HTERT RPE-1 (cell line): Measurements from ENCODE around the gene MDGA2.

Source experiments
- in situ Hi-C: fragments of 300-500 bp; cut with MboI; formaldehyde crosslinking; loops from 4 replicates; pipeline ENCODE4 v1.14.3; 2020; ENCODE audit warnings: low sequenced_read_pairs

The MDGA2 gene

DNA sequence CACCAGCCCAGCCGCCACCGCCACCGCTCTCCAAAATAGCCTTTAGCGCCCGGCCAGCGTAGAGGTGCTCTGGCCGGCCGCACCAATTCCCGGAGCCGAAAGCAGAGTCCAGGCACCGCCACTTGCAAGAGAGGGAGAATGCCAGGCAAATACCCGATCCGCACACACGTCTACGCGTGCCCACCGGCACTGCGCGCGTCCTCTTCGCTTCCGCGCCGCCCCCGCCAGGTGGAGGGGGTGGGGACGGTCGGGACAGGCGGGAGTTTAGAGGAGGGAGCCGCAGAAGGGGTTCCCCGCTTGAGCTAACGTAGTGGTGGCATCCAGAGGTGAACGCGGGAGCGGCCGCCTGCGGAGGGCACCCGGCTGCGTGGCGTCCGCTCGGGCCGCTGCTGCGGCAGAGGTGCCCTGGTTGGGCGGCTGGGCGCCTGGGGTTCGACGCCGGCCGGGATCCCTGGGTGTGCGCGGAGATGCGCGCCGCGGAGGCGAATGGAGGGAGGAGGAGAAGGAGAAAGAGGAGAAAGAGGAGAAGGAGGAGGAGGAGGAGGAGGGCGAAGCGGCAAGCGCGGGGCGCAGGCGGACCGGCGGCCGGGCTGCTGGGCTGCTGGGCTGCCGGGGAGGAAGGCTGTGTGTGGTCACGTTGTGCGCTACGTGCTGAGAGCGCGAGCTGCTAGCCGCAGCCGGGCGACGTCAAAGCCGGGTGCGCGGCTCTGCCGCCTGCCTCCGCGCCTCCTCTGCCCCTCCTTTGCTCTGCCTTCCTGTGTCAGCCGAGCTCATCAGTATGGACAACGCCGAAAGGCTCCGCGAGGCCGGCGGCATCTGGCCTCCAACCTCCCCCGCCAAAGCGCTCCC lies at the start of gene MDGA2:
MDGA2 (minus strand) TSS at position 140 of the 849 bp plus-strand sequence.
- in situ Hi-C loops, result no loop called here

GRCh38 chr14:47722929-47723693 lies 47.7 kb upstream of the MDGA2 start:
- in situ Hi-C loops, result no loop called here

DNA sequence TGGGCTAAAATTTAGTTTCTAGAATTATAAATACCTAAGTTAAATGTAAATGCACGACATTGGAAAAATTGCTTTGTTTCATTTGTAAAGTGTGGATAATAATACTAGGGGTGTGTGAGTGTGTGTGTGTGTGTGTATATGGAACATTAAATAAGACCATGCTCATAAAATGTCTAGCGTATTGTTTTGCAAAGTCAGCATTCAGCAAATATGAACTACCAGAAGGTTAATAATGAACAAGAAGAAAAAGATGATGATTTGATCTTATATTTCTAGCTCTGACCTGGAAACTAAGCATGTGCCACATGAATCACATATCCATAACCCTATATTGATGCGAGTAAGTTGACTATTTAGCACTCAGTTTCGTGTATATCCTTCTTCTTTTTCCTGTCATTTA lies 44.9 kb upstream of the MDGA2 start:
- in situ Hi-C loops, result no loop called here

DNA sequence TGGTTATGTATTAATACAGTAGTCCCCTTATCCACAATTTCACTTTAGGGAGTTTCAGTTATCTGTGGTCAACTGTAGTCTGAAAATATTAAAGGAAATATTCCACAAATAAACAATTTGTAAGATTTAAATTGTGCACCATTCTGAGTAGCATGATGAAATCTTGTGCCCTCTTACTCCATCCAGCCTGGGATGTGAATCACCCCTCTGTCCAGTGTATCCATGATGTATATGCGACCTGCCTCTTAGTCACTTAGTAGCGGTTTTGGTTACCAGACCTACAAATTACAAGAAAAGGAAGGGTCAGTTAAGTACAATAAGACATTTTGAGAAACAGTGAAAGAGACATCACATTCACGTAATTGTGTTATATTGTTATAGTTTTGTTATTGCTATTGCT lies 39.9 kb upstream of the MDGA2 start:
- in situ Hi-C loops, result no loop called here

GRCh38 chr14:47710581-47710980 lies 35.2 kb upstream of the MDGA2 start:
- in situ Hi-C loops, result no loop called here

DNA sequence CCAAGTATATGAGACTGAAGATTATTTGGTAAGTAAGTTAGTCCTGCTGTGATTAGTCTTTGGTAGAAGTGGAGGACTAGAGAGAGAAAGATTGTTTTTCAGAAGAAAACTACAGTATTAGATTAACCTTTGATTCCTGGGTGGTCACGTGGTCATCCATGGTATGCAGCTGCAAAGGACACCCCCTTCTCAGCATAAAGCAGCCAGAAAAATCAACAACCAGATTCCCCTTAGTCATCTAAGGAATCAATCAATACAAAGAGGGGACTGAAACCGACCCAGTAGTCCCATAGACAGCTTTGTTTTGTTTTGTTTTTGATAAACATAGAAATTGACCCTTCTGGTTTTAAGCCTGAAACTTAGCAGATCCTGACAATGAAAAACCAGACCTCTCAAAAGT lies 30.3 kb upstream of the MDGA2 start:
- in situ Hi-C loops, result no loop called here

GRCh38 chr14:47691829-47692228 lies 16.4 kb upstream of the MDGA2 start:
- in situ Hi-C loops, result no loop called here

DNA sequence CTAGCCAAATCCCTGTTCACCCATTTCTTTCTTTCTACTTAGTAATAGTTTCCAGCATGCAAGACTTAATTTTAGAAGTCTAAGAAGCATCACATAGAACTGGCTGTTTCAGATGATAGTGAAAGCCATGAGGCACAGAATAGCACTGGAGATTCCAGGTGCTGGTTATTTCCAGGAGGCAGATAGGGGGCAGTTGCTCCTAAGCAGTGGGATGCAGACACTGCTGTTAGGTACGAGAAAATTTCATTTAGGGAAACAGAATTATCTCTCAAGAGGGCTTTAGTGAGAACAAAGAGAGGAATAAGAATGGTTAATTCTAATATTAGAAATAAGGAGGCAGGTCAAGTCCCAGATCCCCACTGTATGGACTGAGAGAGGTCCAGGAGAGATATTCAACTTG lies 3.6 kb upstream of the MDGA2 start:
- in situ Hi-C loops, result no loop called here

GRCh38 chr14:47678157-47678556 lies 2.8 kb upstream of the MDGA2 start:
- in situ Hi-C loops, result no loop called here

DNA sequence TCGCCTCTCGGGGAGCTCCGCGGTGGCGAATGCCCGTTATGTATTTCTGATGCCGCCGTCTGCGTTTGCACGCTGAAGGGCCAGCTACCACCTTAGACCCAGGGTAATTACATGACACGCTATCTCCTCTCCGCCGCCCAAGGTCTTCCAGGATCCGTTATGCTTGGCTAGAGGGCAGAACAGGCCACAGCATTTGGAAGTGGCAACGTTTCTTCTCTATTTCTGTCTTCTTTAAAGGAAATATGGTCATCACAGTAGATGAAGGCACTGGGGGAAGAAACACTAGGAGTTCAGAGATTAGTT lies 861 bp upstream of the MDGA2 start:
- in situ Hi-C loops, result no loop called here

GRCh38 chr14:47674543-47675465 lies 601 bp downstream of the MDGA2 start:
- in situ Hi-C loops, result no loop called here

DNA sequence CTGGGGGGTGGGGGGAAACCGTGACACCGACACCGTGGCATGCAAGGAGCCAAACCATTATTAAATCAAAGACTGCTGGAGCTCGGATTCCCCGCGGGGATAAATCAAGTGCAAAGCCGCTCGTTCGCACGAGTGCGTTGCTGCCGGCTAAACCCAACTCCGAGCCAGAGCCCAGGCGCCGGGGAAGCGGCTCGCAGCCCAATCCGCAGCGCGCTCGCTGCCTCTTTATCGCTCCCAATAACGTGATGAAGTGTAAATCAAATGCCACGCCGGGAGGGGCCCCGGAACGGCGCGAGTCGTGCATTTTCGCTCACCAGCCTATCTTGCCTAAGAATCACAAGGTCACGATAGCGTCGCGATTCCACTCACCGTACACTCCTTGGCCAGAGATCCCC lies 1.3 kb downstream of the MDGA2 start:
- in situ Hi-C loops, result no loop called here

GRCh38 chr14:47665337-47666134 lies 9.9 kb downstream of the MDGA2 start:
- in situ Hi-C loops, result no loop called here

DNA sequence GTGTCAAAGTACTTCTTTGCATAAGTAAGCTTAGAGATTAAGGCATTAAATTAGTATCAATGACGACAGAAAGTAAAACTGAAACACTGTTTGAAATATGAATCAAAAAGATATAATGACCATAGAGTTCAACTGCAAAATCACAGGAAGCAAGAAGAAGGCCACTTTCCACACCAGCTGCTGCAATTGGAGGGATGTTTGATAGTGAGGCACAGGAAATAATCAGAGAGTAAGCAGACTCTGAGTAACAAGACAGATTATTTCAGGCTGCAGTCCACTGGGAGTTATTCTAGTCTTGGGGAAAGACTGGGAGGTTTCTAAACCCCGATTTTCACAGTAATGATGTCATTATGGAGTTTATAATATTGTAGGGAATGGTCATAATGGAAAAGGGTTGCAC lies 12.9 kb downstream of the MDGA2 start:
- in situ Hi-C loops, result no loop called here

DNA sequence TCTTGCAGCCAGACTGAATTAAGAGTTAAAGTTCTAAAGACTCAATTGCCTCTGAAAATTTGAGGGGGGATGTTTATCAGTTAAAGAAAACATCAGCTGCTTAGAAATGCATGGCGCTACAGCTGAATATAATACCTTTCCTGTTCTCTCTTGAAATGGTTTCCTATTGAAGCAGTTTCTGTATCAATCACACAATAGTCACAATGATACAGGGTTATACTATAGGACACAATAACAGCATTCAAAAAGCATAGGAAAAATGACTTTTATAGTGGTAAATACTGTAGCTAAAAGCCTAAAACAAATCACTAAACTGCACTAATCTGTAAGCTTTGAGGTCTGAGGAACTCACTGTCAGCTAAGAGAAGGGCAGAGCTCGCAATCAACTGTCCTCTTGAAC lies 15.2 kb downstream of the MDGA2 start:
- in situ Hi-C loops, result no loop called here

DNA sequence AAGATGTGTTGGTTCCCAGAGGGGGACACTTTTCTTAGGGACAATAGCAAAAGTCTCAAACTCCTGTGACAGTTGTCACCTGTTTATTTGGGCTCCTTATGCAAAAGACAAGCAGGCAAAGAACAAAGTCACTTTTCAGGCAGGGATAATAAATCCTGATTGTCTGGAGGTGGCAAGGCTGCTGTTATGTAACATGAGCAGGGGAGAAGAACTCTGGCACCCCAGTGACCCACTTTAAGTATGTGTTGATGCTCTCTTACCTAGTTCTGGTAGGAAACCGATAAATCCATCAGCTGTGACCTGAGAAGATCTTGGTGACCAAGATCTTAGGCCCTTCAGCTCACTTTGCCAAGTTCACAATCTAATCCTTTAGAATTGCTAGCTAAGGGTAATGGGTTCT lies 17.4 kb downstream of the MDGA2 start:
- in situ Hi-C loops, result no loop called here

DNA sequence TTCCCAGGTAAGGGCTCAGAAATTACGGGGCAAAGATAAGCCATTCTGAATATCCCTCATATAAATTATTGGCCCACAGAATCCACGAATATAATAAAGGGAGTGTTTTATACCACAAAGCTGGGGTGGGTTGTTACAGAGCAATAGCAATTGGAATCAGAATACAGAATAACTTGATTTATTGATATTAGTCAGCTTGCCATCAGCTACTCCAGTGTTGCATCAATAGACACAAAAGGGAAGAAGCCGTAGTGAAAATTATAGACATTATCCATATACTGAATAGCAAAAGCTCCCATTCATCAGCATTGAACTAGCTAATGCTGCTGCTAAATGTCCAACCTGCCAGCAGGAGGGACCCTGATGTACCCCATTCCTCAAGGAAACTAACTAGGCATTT lies 18.3 kb downstream of the MDGA2 start:
- in situ Hi-C loops, result no loop called here

DNA sequence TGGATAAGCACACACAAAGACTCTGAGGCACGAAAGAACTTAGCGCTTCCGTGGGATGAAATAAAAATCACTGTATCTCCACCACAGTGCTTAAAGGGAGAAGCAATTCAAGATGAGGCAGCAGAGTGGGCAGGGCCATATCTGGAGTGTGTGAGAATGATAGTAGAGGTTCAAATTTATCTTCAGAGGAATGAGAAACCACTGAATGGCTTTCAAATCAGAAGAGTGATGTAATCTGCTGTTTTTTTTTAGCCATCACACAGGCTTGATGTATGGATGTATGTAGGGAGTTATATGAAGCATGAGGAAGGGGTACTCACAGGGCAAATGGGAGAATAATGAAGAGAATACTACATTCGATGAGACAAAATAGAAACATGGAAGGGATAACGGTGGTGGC lies 24.1 kb downstream of the MDGA2 start:
- in situ Hi-C loops, result no loop called here

DNA sequence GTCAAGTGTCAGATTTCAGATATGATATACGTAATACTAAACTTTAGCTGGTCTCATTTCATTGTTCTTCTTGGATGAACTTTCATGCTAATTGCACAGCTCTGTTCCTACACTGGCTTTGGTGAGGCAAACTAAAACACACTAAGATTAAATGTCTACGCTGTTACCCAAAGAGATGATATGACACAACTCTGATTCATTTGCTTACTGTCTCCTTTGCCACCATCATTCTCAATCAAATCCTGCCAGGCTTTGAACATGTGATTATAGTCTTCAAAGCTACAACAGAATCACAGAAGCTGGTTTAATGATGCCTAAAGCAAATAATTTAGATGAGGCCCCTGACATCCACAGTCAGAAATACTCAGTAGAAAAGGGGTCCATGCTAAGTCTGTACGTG lies 37.7 kb downstream of the MDGA2 start:
- in situ Hi-C loops, result no loop called here

- in situ Hi-C loops, result no loop called here
These were observed 49.0 kb downstream of the MDGA2 start for GRCh38 chr14:47626151-47627035.
